HG03354 (cell line): ENCODE data around the gene SMPD3.

ENCODE experiments used
- ATAC-seq: cut with Tn5 transposase; IDR thresholded peaks from one replicate; pipeline ENCODE4 v1.9.1; 2021; ENCODE audit warnings: mild to moderate bottlenecking; ENCODE audit not compliant: unreplicated experiment, poor library complexity, severe bottlenecking

SMPD3 gene

GRCh38 chr16:68348639-68349445, 99.5 kb downstream of the SMPD3 start:
- ATAC-seq = no peak

- no peak for ATAC-seq
Measured at GRCh38 chr16:68347605-68348004, 100.7 kb downstream of the SMPD3 start.

GRCh38 chr16:68346892-68347480, 101.3 kb downstream of the SMPD3 start:
- no peak for ATAC-seq

- no peak for ATAC-seq
Measured at GRCh38 chr16:68345958-68346635, 102.2 kb downstream of the SMPD3 start.

GRCh38 chr16:68345351-68345810, 102.9 kb downstream of the SMPD3 start:
- ATAC-seq = no peak

- ATAC-seq = no peak
Measured at GRCh38 chr16:68344252-68344651, 104.1 kb downstream of the SMPD3 start.

GRCh38 chr16:68343137-68343536, 105.2 kb downstream of the SMPD3 start:
- ATAC-seq = no peak

- ATAC-seq = no peak
Measured at GRCh38 chr16:68342620-68343019, 105.7 kb downstream of the SMPD3 start.

- ATAC-seq = no peak
Measured at GRCh38 chr16:68339214-68339613, 109.1 kb downstream of the SMPD3 start.

- ATAC-seq = no peak
Measured at GRCh38 chr16:68338326-68339119, 109.8 kb downstream of the SMPD3 start.

- no peak for ATAC-seq
Measured at GRCh38 chr16:68335175-68335574, 113.1 kb downstream of the SMPD3 start.

- no peak for ATAC-seq
Measured at GRCh38 chr16:68332411-68333121, 115.7 kb downstream of the SMPD3 start.

- no peak for ATAC-seq
Measured at GRCh38 chr16:68331879-68332410, 116.4 kb downstream of the SMPD3 start.

GRCh38 chr16:68328860-68329390, 119.4 kb downstream of the SMPD3 start:
- ATAC-seq = no peak

- peak; percentile 79 for ATAC-seq
Measured at GRCh38 chr16:68328151-68328859, 120.0 kb downstream of the SMPD3 start.

GRCh38 chr16:68324780-68325357, 123.4 kb downstream of the SMPD3 start:
- no peak for ATAC-seq

GRCh38 chr16:68324336-68324735, 124.0 kb downstream of the SMPD3 start:
- no peak for ATAC-seq
